Motor neuron (in vitro differentiated cells): Measurements from ENCODE around the gene EPSTI1. TPM values are rescaled to one million over a fixed set of nuclear protein-coding genes. Genes with fewer than 3 reads are reported as not detected.
"Not testable (repeated sequence)": the region's sequence is repeated elsewhere in the genome, so short reads cannot be mapped to it uniquely, and the experiment has no call there.

Experiments used
- ATAC-seq, 8 experiments: fragments of 200-7000 bp; cut with Tn5 transposase; replicated peaks in 6 of 8; 2 replicates each; pipeline ENCODE4 v1.8.0; 2021; ENCODE audit warnings: mild to moderate bottlenecking in 8 of 8, moderate library complexity in 8 of 8
- H3K27ac ChIP-seq, 2 donors: fragments of 250-450 bp; sonication (Bioruptor Pico); 2 replicates each; pipeline ENCODE4 v1.9.0; 2021; ENCODE audit warnings: antibody characterized with exemption in 2 of 2, mild to moderate bottlenecking in 2 of 2, moderate library complexity in 1 of 2
- H3K4me1 ChIP-seq, 2 donors: fragments of 250-450 bp; sonication (Bioruptor Pico); replicated peaks in 1 of 2; 2 replicates each; pipeline ENCODE4 v1.6.1; 2021; ENCODE audit warnings: antibody characterized with exemption in 2 of 2, mild to moderate bottlenecking in 2 of 2, moderate library complexity in 1 of 2
- H3K4me3 ChIP-seq, 5 donors: fragments of 250-450 bp; sonication (Bioruptor Pico); 2 replicates each; pipeline ENCODE4 v1.9.0; 2021; ENCODE audit warnings: antibody characterized with exemption in 5 of 5, mild to moderate bottlenecking in 5 of 5, moderate library complexity in 4 of 5
- WGBS, 10 experiments: fragments of 450-650 bp; shearing (Covaris generic); methylation state at CpG; one replicate each; pipeline ENCODE4 v1.0.0; 2022; 5-methylcytosine and 5-hydroxymethylcytosine counted together
- in situ Hi-C, 9 experiments: fragments of 400-800 bp; cut with MboI; loops; one replicate each; pipeline ENCODE4 v1.15.0; 2021; ENCODE audit warnings: low sequenced_read_pairs in 9 of 9, low pct_unique_long_range_greater_than_20kb in 2 of 9; ENCODE audit not compliant: unreplicated experiment in 9 of 9
- total RNA-seq, 8 experiments: library from RNA; unstranded; fragments of 300-600 nt; gene quantifications; 2 replicates each; pipeline versions ENCODE4 v1.2.3 to v1.2.4, GENCODE V29; 2022

The EPSTI1 gene
- total RNA-seq, 8 experiments from 2014 or later, result 0.05 to 8.8 (median 0.40) TPM

DNA sequence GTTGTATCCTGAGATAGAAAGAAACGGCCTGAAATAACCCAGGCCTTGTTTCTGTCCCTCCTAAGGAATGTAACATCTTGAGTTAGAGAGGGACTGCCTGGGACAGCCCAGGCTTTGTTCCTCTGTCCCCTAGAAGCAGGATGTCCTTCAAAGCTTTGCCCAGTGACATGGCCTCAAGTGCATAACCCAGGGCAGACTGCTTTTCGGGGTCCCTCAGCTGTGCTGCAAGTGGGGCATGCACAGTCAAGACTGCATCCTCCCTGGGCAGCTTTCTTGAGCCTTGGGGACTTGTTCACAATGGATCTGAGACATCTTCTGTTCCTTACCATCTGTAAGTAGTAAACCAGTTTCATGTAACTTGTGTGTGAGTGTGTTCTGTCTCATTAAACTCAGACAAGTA is 7.5 kb upstream of the EPSTI1 start:
- Histone ChIP-seq H3K4me3 (no peak overlapping the region), H3K27ac (no peak overlapping the region), H3K4me1 (no peaks in the 10 kb centered on the region)
- in situ Hi-C loops, result no loop called here
- 18 to 71% (median 57%) methylated on average over 1 to 2 of the region's 2 CpGs; no CpG with 5 or more reads in 5 of the 10 experiments for WGBS, 10 experiments
- ATAC-seq, result no peak

- ATAC-seq, result peak in 1 of 8 experiments; percentile 30
- 50 to 100% (median 95%) methylated on average over 1 to 2 of the region's 2 CpGs; no CpG with 5 or more reads in 4 of the 10 experiments for WGBS, 10 experiments
- in situ Hi-C loops, result no loop called here
These were observed 5.3 kb upstream of the EPSTI1 start for GRCh38 chr13:42997381-42997780.

DNA sequence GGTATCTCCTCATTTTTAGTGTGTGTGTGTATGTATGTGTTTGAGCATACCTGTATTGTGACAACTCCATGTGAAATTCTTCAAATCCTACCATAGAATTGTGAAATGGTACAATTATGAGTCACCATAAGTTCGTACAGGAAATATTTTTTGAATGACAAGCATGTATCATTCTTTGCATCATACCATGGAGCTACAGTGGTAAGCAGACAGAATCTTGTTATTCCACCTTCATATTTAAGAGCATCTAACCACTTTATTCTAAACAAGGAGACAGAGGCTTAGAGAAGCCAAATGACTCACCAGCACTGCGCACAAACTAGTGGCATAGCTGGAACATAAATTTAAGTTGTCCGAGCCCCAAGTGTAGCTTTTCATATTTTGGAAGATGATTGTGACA is 4.5 kb upstream of the EPSTI1 start:
- WGBS, 10 experiments, result 20 to 100% (median 67%) methylated on average over 1 to 3 of the region's 3 CpGs; no CpG with 5 or more reads in 3 of the 10 experiments
- Histone ChIP-seq H3K4me3 (no peak overlapping the region), H3K27ac (no peak overlapping the region), H3K4me1 (peaks cover 3 to 6% of the 10 kb centered on the region in 2 donors)
- ATAC-seq, result peak in 2 of 8 experiments; percentile 12 to 27
- in situ Hi-C loops, result no loop called here

More at GRCh38 chr13:42997381-42997780, 5.3 kb upstream of the EPSTI1 start:
- Histone ChIP-seq H3K4me1 (peaks cover under 1% of the 10 kb centered on the region in 2 donors), H3K4me3 (no peak overlapping the region), H3K27ac (no peak overlapping the region)

DNA sequence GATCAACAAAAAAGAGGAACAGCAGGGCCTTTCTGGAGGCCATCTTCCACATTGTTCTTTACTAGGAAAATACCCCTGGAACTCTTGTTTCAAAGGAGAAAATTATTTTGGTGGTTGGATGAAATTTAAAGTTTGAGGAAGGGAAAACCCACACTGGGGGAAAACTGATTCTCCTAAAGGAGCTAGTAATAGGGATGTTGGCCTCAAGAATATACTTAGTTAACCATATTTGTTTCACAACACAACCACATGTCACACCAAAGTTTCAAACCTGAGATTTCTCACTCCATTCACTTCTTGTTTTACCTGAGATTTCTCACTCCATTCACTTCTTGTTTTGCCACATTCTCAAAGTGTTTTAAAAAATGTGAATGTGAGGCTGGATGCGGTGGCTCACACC is 2.8 kb upstream of the EPSTI1 start:
- 100% methylated on average over 1 of the region's 1 CpG; no CpG with 5 or more reads in 7 of the 10 experiments for WGBS, 10 experiments
- in situ Hi-C loops, result no loop called here
- H3K4me3 ChIP-seq, result no peak overlapping the region
- no peak for ATAC-seq
- H3K4me1 ChIP-seq, result peaks cover 12 to 14% of the 10 kb centered on the region in 2 donors
- H3K27ac ChIP-seq, result no peak overlapping the region

DNA sequence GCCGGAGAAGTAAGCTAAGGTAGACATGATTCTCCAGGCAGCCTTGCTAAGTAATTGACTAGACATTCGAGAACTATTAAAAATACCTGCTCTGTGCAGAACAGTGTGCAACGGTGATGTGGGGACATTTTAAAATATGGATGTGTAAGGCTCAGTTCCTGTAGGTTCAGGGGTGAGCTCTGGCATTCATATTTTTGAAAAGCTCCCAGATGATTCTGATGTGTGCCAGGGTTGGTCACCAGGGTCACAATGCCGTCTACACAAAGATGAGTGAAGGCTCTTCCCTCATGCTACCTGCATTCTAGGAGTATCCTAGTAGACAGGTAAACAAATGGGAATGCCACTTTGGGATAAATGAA is 702 bp upstream of the EPSTI1 start:
- Histone ChIP-seq H3K4me1 (peaks cover 12 to 14% of the 10 kb centered on the region in 2 donors), H3K4me3 (no peak overlapping the region), H3K27ac (no peak overlapping the region)
- no peak for ATAC-seq
- 82 to 100% (median 96%) methylated on average over 1 to 4 of the region's 4 CpGs; no CpG with 5 or more reads in 1 of the 10 experiments for WGBS, 10 experiments
- in situ Hi-C loops, result no loop called here

GRCh38 chr13:42991233-42991897 is 676 bp downstream of the EPSTI1 start:
- not testable (repeated sequence) for ATAC-seq, H3K4me3 ChIP-seq
- WGBS, 10 experiments, result 54 to 89% (median 86%) methylated on average over 3 to 15 of the region's 15 CpGs; no CpG with 5 or more reads in 3 of the 10 experiments

DNA sequence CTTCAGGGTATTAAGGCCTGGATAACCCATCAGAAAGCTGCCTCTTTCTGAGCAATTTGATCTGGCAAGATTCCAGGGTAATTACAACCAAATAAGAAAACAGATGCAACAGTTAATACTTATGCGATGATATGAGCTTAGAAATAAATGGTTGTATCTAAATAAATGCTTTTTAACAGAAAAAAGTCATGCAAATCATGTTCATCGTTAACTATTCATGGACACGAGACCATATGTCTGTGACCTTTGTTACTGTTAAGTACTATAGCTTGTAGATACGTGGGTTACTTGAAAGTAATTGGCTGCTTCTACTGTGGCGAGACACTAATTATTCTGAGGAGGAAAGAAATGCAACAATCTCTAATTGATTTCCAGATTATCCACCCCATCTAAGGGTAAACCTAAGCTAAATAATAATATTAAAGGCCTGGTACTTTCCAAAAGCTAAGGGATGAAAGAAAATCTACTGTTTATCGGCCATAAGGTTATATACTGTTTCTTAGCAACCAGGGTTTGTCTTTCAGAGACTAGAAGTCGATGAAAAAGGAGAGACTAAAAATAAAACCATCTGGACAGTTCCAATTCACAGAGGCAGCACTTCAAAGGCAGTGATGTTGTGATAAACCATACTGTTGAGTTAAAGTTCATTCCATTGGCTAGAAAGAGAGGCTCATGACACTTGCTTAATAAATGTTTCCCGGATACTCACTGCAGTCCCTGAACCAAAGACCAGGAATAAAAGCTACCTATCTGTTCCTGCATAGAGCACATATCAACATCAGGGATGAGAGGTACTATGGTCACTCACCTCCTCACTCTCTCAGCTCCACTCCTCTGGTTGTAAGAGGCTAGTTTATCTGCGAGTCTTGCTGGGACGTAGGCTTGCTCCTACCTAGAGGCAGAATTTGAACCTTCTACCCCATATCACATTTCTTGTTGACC is 1.5 kb downstream of the EPSTI1 start:
- in situ Hi-C loops, result no loop called here
- WGBS, 10 experiments, result 36 to 100% (median 62%) methylated on average over 1 to 10 of the region's 10 CpGs
- Histone ChIP-seq H3K4me3 (no peak overlapping the region), H3K4me1 (peaks cover 12 to 14% of the 10 kb centered on the region in 2 donors), H3K27ac (no peak overlapping the region)
- peak in 6 of 8 experiments; percentile 16 to 65 (median 54) for ATAC-seq

More at GRCh38 chr13:42991233-42991897, 676 bp downstream of the EPSTI1 start:
- in situ Hi-C loops, H3K27ac ChIP-seq: not testable (repeated sequence)
- H3K4me1 ChIP-seq, result peaks cover 12 to 14% of the 10 kb centered on the region in 2 donors

- no peak for ATAC-seq
- 0 to 100% (median 20%) methylated on average over 1 to 3 of the region's 7 CpGs; no CpG with 5 or more reads in 3 of the 10 experiments for WGBS, 10 experiments
- Histone ChIP-seq H3K27ac (no peak overlapping the region), H3K4me1 (peaks cover 9 to 14% of the 10 kb centered on the region in 2 donors), H3K4me3 (no peak overlapping the region)
- in situ Hi-C loops, result no loop called here
These were observed 5.9 kb downstream of the EPSTI1 start for GRCh38 chr13:42986176-42986574.

- WGBS, 10 experiments, result 8 to 81% (median 46%) methylated on average over 1 to 5 of the region's 8 CpGs; no CpG with 5 or more reads in 2 of the 10 experiments
- Histone ChIP-seq H3K27ac (no peak overlapping the region), H3K4me3 (no peak overlapping the region), H3K4me1 (peaks cover 3 to 14% of the 10 kb centered on the region in 2 donors)
- no peak for ATAC-seq
- in situ Hi-C loops, result no loop called here
These were observed 6.5 kb downstream of the EPSTI1 start for GRCh38 chr13:42985312-42986175.

DNA sequence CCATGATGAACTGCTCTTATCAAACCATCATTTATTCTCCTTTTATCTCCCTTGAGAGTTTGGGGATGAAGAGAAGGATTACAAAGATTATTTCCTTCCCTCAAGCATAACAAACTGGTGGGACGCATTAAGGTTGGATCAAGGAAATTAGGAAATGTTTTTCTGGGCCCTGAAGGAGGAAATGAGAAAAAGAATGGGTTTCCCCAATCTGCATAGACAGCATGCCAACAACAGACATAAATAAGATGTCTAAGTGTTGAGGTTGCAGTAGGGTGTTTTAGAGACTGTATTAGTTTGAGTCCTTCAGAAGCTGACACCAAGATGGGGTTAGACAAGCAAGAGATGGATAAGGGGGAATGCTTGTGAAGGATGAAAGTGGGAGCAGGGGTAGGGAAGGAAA is 7.3 kb downstream of the EPSTI1 start:
- no peak overlapping the region for H3K4me3 ChIP-seq
- peaks cover 0 to 10% of the 10 kb centered on the region in 2 donors for H3K4me1 ChIP-seq
- H3K27ac ChIP-seq, result no peak overlapping the region
- in situ Hi-C loops, result no loop called here
- no peak for ATAC-seq
- WGBS, 10 experiments, result 70 to 100% (median 100%) methylated on average over 1 of the region's 1 CpG; no CpG with 5 or more reads in 3 of the 10 experiments

- no peak for ATAC-seq
- peaks cover 0 to 10% of the 10 kb centered on the region in 2 donors for H3K4me1 ChIP-seq
- in situ Hi-C loops, result no loop called here
These were observed 8.0 kb downstream of the EPSTI1 start for GRCh38 chr13:42984026-42984425.

DNA sequence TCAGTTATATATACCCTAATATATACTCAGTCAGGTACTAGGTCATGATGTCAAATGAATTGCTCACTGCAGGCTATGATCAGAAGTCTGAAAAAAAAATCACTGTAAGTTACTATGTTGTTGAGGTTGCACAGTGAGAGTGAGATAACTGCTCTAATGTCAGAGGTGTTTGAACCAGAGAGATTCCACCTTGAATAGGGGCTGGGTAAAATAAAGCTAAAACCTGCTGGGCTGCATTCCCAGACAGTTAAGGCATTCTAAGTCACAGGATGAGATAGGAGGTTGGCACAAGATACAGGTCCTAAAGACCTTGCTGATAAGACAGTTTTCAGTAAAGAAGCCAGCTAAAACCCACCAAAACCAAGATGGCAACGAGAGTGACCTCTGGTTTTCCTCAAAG is 10.2 kb downstream of the EPSTI1 start:
- Histone ChIP-seq H3K27ac (no peak overlapping the region), H3K4me1 (peaks cover 0 to 10% of the 10 kb centered on the region in 2 donors), H3K4me3 (no peak overlapping the region)
- in situ Hi-C loops, result no loop called here
- no peak for ATAC-seq
- 40 to 60% (median 50%) methylated on average over 1 of the region's 1 CpG; no CpG with 5 or more reads in 7 of the 10 experiments for WGBS, 10 experiments

More at GRCh38 chr13:42984026-42984425, 8.0 kb downstream of the EPSTI1 start:
- H3K4me3 ChIP-seq, result no peak overlapping the region
- no peak overlapping the region for H3K27ac ChIP-seq
